ENCODE results near the gene PLD4. TPM values are rescaled to one million over a fixed set of nuclear protein-coding genes. Genes with fewer than 3 reads are reported as not detected.
"Not testable (repeated sequence)": the region's sequence is repeated elsewhere in the genome, so short reads cannot be mapped to it uniquely, and the experiment has no call there.

The PLD4 gene
- total RNA-seq, 4 donors from 2014 or later, result 0.84 to 2.6 (median 1.2) TPM

- 91 to 92% methylated on average over 11 of the region's 11 CpGs for WGBS, 2 donors
- TF ChIP-seq POLR2A (IDR thresholded peaks at IDR 0.05) (no peak), CTCF (IDR thresholded peaks at IDR 0.05) (no peak)
- intact Hi-C loops (cut with DNase I; ENCODE audit: low total_unique reads), result no loop called here
- no peak overlapping the region for H3K4me3 ChIP-seq (ENCODE audit: low read depth, poor library complexity, severe bottlenecking)
- no peak for DNase-seq (ENCODE audit: low spot score in 2 of 2)
Measured at GRCh38 chr14:104948736-104949031, 24.0 kb downstream of the PLD4 start.

- 90 to 94% methylated on average over 17 to 24 of the region's 24 CpGs for WGBS, 2 donors
- intact Hi-C loops (cut with DNase I; ENCODE audit: low total_unique reads), result not testable (repeated sequence)
Measured at GRCh38 chr14:104949406-104949955, 24.8 kb downstream of the PLD4 start.

GRCh38 chr14:104950021-104950420, 25.3 kb downstream of the PLD4 start:
- no peak overlapping the region for H3K4me3 ChIP-seq (ENCODE audit: low read depth, poor library complexity, severe bottlenecking)
- intact Hi-C loops (cut with DNase I; ENCODE audit: low total_unique reads), result no loop called here
- no peak for TF ChIP-seq POLR2A (IDR thresholded peaks at IDR 0.05)
- no peak for TF ChIP-seq CTCF (IDR thresholded peaks at IDR 0.05)
- 91 to 93% methylated on average over 13 to 17 of the region's 17 CpGs for WGBS, 2 donors
- DNase-seq (ENCODE audit: low spot score in 2 of 2), result no peak

More at GRCh38 chr14:104949406-104949955, 24.8 kb downstream of the PLD4 start:
- not testable (repeated sequence) for DNase-seq (ENCODE audit: low spot score in 2 of 2); H3K4me3 ChIP-seq (ENCODE audit: low read depth, poor library complexity, severe bottlenecking)

GRCh38 chr14:104950701-104951100, 26.0 kb downstream of the PLD4 start:
- DNase-seq (ENCODE audit: low spot score in 2 of 2); H3K4me3 ChIP-seq (ENCODE audit: low read depth, poor library complexity, severe bottlenecking); intact Hi-C loops (cut with DNase I; ENCODE audit: low total_unique reads): not testable (repeated sequence)
- 93 to 95% methylated on average over 15 of the region's 15 CpGs for WGBS, 2 donors

GRCh38 chr14:104951863-104952657, 27.4 kb downstream of the PLD4 start:
- DNase-seq (ENCODE audit: low spot score in 2 of 2); H3K4me3 ChIP-seq (ENCODE audit: low read depth, poor library complexity, severe bottlenecking); intact Hi-C loops (cut with DNase I; ENCODE audit: low total_unique reads): not testable (repeated sequence)
- WGBS, 2 donors, result 83 to 95% methylated on average over 20 to 27 of the region's 28 CpGs

- TF ChIP-seq POLR2A (IDR thresholded peaks at IDR 0.05) (no peak), CTCF (IDR thresholded peaks at IDR 0.05) (no peak)
- no peak for DNase-seq (ENCODE audit: low spot score in 2 of 2)
- intact Hi-C loops (cut with DNase I; ENCODE audit: low total_unique reads), result no loop called here
- no peak overlapping the region for H3K4me3 ChIP-seq (ENCODE audit: low read depth, poor library complexity, severe bottlenecking)
- WGBS, 2 donors, result 88% methylated on average over 13 of the region's 13 CpGs
Measured at GRCh38 chr14:104953097-104953496, 28.4 kb downstream of the PLD4 start.

- no peak for TF ChIP-seq CTCF (IDR thresholded peaks at IDR 0.05)
- TF ChIP-seq POLR2A (IDR thresholded peaks at IDR 0.05), result no peak
- WGBS, 2 donors, result 90 to 91% methylated on average over 26 of the region's 26 CpGs
- DNase-seq (ENCODE audit: low spot score in 2 of 2), result no peak
- no peak overlapping the region for H3K4me3 ChIP-seq (ENCODE audit: low read depth, poor library complexity, severe bottlenecking)
- intact Hi-C loops (cut with DNase I; ENCODE audit: low total_unique reads), result no loop called here
Measured at GRCh38 chr14:104953896-104954656, 29.4 kb downstream of the PLD4 start.

Measured in lower leg skin (tissue), 4 donors.